GM21390 (cell line): ENCODE results near the gene ZNF600.
"Not testable (repeated sequence)": the region's sequence is repeated elsewhere in the genome, so short reads cannot be mapped to it uniquely, and the experiment has no call there.

Experiments used
- ATAC-seq: cut with Tn5 transposase; IDR thresholded peaks from one replicate; pipeline ENCODE4 v1.9.1; 2021; ENCODE audit not compliant: unreplicated experiment

Gene ZNF600

DNA sequence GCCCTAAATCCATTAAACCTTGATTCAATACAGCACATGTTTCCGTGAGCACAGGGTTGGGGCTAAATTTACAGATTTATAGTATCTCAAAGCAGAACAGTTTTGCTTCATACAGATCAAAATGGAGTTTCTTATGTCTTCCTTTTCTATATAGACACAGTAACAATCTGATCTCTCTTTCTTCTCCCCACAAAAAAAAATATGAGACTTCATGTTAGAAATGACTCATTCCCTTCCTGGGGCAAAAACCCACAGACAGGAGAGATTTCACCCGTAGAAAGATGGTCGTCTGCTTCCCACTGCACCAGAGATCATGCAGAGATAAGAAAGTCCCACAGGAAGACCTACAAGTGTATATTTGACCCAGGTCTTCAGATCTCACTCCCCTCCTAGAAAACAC lies 44.1 kb downstream of the ZNF600 start:
- no peak for ATAC-seq

DNA sequence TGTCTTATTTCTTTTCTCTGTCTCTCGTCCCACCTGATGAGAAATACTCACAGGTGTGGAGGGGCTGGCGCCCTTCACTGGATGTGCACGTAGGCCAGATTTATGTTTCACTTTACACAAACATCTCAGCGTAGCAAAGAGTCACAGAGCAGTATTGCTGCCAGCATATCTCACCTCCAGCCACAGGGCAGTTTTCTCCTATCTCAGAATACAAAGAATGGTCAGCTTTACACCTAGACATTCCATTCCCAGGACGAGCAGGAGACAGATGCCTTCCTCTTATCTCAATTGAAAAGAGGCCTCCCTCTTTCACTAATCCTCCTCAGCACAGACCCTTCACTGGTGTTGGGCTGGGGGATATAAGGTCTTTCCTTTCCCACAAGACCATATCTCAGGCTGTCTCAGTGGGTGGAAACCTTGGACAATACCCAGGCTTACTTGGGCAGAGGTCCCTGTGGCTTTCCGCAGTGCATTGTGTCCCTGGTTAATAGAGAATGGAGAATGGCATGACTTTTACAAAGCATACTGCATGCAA lies 44.6 kb downstream of the ZNF600 start:
- ATAC-seq, result no peak

DNA sequence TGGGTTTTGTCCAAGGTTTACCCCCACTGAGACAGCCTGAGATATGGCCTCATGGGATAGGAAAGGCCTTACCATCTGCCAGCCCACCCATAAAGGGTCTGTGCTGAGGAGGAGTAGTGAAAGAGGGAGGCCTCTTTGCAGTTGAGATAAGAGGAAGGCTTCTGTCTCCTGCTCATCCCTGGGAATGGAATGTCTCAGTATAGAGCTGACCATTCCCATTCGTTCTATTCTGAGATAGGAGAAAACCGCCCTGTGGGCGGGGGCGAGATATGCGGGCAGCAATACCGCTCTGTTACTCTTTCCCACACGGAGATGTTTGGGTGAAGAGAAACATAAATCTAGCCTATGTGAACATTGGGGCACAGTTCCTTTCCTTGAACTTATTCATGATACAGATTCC lies 45.2 kb downstream of the ZNF600 start:
- not testable (repeated sequence) for ATAC-seq

DNA sequence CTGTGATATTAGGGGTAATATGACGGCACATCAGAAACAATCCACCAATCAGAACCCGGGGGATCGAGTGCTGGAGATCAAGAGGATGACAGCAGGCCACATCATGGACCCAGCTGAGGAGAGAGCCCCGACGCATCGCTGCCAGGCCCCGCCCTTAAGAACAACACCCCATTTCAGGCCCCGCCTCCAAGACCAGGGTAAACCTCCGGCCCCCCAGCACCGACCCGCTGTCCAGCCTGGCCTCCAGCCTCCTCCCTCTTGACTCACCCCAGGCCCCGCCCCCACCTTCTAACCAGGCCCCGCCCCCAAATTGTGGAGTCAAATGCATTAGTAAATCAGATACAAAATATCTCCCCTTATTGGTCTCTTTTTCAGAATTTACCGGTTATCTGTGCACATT lies 47.0 kb downstream of the ZNF600 start:
- ATAC-seq, result no peak

DNA sequence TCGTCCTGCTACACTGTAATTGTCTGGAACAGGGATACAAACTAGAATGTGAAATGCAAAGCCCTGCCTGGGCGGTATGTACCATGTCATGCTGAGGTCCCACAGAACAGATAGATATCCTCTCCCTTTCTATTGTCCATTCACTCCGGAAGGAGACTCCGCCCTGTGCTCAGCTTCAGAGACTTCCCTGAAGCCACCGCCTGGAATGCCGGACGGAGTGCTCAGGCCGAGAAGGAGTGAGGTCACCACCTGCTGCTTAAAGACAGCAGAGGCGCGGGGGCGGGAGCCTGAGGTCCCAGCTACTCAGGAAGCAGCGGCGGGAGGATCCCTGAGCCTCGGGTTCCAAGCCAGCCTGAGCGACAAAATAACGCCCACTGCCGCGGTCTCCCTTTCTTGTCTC lies 50.9 kb downstream of the ZNF600 start:
- no peak for ATAC-seq

DNA sequence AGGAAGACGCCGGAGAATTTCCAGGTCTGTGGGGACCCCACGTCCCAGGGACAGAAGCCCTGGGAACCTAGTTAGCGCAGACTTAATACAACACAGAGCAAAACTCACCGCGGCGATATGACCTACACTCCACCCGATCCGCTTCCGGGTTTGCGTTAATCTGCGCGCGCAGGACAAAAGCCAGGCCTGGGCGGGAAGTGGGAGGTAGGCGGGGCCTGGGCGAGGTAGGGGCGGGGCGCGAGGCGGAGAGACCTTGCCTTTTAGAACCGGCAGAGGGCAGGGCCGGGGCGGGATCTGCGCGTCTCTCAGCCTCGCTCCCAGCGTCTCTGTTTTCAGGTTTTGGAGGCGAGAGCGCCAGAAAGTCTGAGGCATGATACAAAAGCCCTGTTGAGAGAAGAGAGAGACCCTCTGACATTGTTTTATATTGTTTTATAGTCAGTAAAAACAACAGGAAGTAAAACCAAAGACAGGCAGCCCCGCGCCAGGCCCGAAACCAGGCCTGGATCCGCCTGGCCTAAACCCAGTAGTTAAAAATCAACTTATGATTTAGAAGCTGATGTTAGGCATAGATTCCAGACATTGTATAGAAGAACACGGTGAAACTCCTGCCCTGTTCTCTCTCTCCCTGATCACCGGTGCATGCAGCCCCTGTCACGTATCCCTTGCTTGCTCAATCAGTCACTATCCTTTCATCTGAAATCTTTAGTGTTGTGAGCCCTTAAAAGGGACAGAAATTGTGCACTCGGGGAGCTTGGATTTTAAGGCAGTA lies 51.5 kb downstream of the ZNF600 start, which contains the start of gene ZNF611:
ZNF611 (minus strand) TSS at position 152 of the 769 bp plus-strand sequence. CDS start 19,150 bp downstream, outside the sequence.
- peak; percentile 86 for ATAC-seq

DNA sequence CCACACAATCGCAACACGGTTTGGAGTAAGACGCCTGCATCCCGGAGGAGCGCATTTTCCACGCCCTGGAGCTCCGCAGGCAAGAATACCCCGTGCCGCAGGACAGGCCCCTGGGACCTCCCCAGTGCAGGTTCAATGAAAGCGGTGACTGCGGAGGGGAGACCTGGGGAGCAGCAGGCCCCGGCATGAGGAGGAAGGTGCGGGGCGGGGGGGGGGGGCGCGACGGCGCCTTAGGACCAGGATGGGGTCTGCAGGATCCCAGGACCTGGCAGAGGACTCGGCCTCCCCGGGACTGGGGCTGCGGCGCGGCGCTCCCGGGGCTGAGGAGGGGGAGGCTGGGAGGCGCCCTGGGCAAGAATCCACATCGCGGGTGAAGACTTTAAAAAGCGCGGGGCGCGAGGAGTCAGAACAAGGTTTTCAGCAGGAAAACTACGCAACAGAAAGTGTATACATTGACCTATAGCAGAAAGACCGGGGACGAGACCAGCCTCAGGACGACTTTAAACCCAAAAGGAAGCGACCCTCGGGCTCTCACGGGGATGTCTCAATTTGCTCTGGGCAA lies 52.2 kb downstream of the ZNF600 start:
- peak; percentile 25 for ATAC-seq

DNA sequence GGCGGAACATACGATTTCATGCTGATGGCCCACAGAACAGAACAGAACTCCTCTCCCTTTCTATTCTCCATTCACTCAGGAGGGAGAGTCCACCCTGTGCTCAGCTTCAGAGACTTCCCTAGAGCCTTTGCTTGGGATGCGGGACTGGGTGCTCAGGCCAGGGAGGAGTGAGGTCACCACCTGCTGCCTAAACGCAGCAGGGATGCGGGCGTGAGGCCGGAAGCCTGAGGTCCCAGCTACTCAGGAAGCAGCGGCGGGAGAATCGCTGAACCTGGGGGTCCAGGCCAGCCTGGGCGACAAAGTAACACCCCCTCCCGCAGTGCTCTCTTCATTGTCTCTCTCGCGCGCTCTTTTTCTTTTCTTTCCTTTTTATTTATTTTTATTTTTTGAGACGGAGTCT lies 60.5 kb downstream of the ZNF600 start:
- ATAC-seq, result not testable (repeated sequence)

DNA sequence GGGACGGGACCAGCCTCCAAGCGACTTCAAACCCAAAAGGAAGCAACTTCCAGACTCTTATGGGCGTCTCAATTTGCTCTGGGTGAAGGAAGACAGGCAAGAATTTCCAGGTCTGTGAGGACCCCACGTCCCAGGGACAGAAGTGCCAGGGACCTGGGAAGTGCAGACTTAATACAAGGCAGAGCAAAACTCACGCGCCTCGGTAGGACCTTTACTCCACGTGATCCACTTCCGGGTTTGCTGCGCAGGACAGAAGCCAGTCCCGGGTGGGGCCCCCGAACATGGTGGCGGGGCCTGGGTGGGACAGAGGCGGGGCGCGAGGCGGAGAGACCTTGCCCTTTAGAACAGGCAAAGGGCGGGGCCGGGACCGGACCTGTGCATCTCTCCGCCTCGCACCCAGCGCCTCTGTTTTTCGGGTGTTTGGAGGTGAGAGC lies 61.0 kb downstream of the ZNF600 start:
- ATAC-seq, result no peak

DNA sequence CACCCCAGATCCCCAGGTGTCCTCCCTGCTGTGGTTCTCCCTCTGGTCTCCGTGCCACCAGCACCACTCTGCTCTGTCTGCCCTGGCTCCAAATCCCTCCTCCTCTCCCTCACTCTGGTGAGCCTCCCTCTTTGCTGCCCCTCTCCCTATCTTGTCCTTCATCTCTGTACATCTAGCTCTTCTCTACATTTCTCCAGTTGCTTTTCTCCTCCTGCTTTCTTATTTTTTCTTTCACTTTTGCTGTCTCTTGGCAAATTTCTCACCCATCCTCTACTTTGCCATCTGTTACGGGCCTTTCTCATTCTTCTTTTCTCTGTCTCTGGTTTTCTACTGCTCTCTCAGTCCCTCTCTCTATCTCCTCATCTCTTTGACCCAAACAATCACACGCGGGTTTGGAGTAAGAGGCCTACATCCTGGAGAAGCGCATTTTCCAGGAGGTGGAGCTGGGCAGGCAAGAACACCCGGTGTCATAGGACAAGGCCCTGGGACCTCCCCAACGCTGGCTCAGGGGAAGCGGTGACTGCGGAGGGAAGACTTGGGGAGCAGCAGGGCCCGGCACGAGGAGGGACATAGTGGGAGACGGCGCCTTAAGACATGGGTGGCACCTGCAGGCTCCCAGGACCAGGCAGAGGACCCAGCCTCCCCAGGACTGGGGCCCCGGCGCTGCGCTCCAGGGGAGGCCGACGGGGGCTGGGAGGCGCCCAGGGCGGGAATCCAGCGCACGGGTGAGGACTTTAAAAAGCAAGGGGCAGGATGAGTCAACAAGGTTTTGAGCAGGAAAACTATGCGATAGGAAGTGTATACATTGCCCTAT lies 61.7 kb downstream of the ZNF600 start:
- ATAC-seq, result no peak

DNA sequence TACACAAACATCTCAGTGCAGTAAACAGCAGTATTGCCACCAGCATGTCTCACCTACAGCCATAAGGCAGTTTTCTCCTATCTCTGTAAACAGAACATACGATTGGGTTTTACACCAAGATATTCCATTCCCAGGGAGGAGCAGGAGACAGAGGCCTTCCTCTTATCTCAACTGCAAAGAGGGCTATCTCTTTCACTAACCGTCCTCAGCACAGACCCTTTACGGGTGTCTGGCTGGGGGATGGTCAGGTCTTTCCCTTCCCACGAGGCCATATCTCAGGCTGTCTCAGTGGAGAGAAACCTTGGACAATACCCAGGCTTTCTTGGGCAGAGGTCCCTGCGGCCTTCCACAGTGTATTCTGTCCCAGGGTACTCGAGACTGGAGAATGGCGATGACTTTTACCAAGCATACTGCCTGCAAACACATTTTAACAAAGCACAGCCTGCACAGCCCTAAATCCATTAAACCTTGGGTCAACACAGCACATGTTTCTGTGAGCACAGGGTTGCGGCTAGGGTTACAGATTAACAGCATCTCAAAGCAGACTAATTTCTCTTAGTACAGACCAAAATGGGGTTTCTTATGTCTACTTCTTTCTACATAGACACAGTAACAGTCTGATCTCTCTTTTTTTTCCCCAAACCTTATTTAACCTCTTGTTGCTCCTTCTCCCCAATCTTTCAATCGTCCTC lies 62.5 kb downstream of the ZNF600 start:
- ATAC-seq, result not testable (repeated sequence)

DNA sequence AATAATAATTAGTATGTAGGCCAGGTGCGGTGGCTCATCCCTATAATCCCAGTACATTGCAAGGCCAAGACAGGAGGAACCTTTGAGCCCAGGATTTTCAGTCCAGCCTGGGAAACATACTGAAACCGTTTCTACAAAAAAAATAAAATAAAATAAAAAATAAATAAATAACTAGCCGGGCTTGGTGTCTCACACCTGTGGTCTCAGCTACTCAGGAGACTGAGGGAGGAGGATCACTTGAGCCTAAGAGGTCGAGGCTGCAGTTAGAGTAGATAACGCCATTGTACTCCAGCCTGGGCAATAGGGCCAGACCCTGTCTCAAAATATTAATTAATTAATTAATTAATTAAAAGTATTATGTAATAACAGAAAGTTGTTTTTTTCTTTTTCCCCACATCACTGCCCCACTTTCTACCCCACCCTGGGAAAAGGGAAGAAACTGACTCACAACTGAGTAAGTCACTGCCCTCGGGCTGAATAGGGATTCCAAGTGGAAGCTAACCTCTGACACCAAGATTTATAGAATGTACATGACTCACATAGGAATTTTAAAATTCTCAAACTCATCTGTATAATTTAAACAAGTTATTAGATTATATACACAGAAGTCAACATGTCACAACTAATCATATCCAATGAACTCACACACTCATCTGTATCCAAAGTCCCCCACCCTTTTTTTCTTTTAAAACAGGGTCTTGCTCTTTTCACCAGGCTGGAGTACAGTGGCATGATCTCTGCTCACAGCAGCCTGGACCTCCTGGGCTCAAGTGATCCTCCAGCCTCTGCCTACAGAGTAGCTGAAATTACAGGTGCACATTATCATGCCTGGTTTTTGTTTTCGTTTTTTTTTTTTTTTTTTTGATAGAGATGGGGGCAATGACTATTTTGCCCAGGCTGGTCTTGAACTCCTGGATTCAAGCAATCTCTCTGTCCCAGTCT lies 64.3 kb downstream of the ZNF600 start:
- no peak for ATAC-seq

DNA sequence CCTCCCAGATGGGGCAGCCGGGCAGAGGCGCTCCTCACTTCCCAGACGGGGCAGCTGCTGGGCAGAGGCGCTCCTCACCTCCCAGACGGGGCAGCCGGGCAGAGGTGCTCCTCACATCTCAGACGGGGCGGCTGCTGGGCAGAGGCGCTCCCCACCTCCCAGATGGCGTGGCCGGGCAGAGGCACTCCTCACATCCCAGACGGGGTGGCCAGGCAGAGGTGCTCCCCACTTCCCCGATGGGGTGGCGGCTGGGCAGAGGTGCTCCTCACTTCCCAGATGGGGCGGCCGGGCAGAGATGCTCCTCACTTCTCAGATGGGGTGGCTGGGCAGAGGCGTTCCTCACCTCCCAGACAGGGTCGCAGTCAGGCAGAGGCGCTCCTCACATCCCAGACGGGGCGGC lies 66.0 kb downstream of the ZNF600 start:
- not testable (repeated sequence) for ATAC-seq

DNA sequence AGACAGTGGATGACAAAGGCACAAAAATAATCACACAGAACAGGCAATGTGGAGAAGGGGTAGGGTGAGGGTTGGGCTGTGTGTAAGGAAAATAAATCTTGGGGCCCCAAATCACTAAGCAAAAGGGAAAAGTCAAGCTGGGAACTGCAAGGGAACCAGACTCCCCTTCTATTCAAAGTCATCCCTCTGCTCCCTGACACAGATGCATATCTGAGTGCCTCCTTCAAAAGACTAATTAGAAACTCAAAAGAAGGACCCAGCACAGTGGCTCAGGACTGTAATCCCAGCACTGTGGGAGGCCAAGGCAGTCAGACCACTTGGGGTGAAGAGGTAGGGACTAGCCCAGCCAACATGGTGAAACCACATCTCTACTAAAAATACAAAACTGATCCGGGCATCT lies 70.1 kb downstream of the ZNF600 start:
- ATAC-seq, result no peak

DNA sequence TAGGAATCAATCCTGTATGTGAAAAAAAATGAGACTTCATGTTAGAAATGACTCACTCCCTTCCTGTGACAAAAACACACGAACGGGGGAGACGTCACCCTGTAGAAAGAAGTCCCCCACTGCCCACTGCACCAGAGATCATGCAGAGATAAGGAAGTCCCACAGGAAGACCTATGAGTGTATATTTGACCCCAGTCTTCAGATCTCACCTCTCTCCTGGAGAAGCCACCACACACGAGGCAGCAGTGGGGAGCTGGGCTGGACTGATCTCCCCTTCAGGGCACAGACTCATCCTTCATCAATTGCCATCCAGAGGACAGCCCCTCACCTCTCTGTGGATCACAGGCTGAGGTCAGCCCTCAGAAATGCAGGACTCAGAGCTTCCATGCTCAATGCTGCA lies 70.7 kb downstream of the ZNF600 start:
- not testable (repeated sequence) for ATAC-seq

DNA sequence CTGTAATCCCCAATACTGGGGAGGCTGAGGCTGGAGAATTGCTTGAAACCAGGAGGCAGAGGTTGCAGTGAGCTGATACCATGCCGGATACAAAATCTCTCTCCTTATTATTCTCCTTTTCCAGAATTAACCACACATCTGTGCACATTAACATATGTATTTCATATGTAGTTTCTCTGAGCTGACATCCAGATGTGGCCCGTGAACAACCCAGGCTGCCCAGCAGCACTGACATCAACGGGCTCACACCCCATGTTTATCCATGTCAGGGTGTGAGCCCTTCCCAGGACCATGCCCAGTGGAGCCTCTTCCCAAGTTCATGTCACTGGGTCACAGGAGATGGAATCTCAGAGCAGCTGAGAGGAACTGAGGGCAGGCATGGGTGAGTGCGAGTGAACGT lies 71.3 kb downstream of the ZNF600 start:
- ATAC-seq, result not testable (repeated sequence)
